HG02870 (cell line): ENCODE data around the gene ZNF200.

ENCODE experiments used
- ATAC-seq: cut with Tn5 transposase; IDR thresholded peaks from one replicate; pipeline ENCODE4 v1.9.1; 2021; ENCODE audit warnings: mild to moderate bottlenecking, moderate library complexity; ENCODE audit not compliant: unreplicated experiment

The ZNF200 gene

GRCh38 chr16:3179651-3180050, 55.3 kb downstream of the ZNF200 start:
- no peak for ATAC-seq

DNA sequence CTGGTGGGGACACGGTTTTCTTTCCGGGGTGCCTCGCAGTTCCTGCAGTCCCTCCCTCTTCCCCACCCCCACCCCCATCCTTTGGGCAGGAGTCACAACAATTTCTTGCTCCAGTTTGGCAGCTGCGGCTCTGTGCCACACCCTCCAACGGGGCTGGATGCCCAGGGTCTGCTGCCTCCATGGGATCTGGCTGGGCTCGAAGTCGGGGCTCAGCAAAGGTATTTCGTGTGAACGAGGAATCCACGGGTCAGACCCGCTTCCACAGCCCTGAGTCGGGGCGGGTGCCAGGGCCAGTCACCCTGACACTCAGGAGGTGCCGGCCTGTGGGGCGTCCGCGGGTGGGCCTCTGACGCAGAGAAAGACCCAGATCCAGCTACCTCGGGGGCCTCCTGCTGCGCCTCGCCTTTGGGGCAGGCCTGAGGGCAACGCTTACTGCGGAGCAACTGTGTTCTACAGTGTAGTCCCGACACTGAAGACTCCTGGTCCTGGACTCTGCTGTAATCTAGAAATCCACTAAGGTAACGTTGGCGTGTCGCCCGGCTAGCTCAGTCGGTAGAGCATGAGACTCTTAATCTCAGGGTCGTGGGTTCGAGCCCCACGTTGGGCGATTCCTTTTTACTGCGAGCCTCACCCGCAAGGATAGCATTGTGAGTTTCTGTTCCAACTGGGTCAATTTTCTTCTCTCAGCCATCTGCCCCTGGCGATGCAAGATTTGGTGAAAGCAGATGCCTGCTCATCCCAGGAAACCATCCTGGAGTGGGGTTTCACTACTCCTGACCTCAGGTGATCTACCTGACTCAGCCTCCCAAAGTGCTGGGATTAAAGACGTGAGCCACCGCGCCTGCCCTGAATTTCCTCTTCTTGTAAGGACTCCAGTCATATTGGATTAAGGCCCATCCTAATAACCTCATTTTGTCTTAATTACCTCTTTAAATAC, 59.5 kb downstream of the ZNF200 start:
- ATAC-seq, result no peak

GRCh38 chr16:3174618-3175148, 60.3 kb downstream of the ZNF200 start:
- no peak for ATAC-seq

GRCh38 chr16:3173892-3174617, 60.9 kb downstream of the ZNF200 start:
- ATAC-seq, result no peak
